ENCODE results near the gene GALNS. TPM values are rescaled to one million over a fixed set of nuclear protein-coding genes. Genes with fewer than 3 reads are reported as not detected.

Gene GALNS
- total and polyA plus RNA-seq, 2 of the 13 experiments (the other 11 are each of a cell fraction or from before 2014, with no cell fraction given), result 9.2 to 9.8 TPM

GRCh38 chr16:88785106-88785924, 71.4 kb downstream of the GALNS start, which contains the start of gene PIEZO1 (continued):
- TF ChIP-seq, protein P1, sequence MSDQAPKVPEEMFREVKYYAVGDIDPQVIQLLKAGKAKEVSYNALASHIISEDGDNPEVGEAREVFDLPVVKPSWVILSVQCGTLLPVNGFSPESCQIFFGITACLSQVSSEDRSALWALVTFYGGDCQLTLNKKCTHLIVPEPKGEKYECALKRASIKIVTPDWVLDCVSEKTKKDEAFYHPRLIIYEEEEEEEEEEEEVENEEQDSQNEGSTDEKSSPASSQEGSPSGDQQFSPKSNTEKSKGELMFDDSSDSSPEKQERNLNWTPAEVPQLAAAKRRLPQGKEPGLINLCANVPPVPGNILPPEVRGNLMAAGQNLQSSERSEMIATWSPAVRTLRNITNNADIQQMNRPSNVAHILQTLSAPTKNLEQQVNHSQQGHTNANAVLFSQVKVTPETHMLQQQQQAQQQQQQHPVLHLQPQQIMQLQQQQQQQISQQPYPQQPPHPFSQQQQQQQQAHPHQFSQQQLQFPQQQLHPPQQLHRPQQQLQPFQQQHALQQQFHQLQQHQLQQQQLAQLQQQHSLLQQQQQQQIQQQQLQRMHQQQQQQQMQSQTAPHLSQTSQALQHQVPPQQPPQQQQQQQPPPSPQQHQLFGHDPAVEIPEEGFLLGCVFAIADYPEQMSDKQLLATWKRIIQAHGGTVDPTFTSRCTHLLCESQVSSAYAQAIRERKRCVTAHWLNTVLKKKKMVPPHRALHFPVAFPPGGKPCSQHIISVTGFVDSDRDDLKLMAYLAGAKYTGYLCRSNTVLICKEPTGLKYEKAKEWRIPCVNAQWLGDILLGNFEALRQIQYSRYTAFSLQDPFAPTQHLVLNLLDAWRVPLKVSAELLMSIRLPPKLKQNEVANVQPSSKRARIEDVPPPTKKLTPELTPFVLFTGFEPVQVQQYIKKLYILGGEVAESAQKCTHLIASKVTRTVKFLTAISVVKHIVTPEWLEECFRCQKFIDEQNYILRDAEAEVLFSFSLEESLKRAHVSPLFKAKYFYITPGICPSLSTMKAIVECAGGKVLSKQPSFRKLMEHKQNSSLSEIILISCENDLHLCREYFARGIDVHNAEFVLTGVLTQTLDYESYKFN (CRISPR knock-in tag; conservative IDR thresholded peaks at IDR 0.05), result peak; percentile 49; the same call in 1 of the 2 replicates
- peak; percentile 24; the same call in 1 of the 2 replicates for TF ChIP-seq HNF4G (IDR thresholded peaks at IDR 0.05; ENCODE audit: borderline replicate concordance, low read depth, low read length)
- peak; percentile 54; the same call in 1 of the 2 replicates for TF ChIP-seq HNF4G (CRISPR knock-in tag; IDR thresholded peaks at IDR 0.05; ENCODE audit: borderline replicate concordance, low read depth)
- TF ChIP-seq BCL6 (CRISPR knock-in tag; IDR thresholded peaks at IDR 0.05), result peak; percentile 21; the same call in 1 of the 2 replicates
- TF ChIP-seq ZNF879 (CRISPR knock-in tag; IDR thresholded peaks at IDR 0.05), result no peak
- no peak for TF ChIP-seq ELK4 (CRISPR knock-in tag; IDR thresholded peaks at IDR 0.05; ENCODE audit: borderline replicate concordance)
- peak; percentile 25; the same call in 1 of the 2 replicates for TF ChIP-seq FOSL2 (CRISPR knock-in tag; IDR thresholded peaks at IDR 0.05)
- no peak; the same call in 1 of the 2 replicates for TF ChIP-seq TMF1 (CRISPR knock-in tag; IDR thresholded peaks at IDR 0.05; ENCODE audit: low read depth)
- TF ChIP-seq, protein P2, sequence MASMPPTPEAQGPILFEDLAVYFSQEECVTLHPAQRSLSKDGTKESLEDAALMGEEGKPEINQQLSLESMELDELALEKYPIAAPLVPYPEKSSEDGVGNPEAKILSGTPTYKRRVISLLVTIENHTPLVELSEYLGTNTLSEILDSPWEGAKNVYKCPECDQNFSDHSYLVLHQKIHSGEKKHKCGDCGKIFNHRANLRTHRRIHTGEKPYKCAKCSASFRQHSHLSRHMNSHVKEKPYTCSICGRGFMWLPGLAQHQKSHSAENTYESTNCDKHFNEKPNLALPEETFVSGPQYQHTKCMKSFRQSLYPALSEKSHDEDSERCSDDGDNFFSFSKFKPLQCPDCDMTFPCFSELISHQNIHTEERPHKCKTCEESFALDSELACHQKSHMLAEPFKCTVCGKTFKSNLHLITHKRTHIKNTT (CRISPR knock-in tag; IDR thresholded peaks at IDR 0.05), result no peak
- TF ChIP-seq MEIS2 (CRISPR knock-in tag; IDR thresholded peaks at IDR 0.05), result peak; percentile 61
- TF ChIP-seq MATR3 (CRISPR knock-in tag; IDR thresholded peaks at IDR 0.05), result 0 out of 2 replicates have a peak, but pooled peaks have one; percentile 86
- TF ChIP-seq ZNF382 (CRISPR knock-in tag; IDR thresholded peaks at IDR 0.05; ENCODE audit: borderline replicate concordance), result no peak
- no peak for TF ChIP-seq RCOR2 (CRISPR knock-in tag; IDR thresholded peaks at IDR 0.05)
- TF ChIP-seq SOX5 (CRISPR knock-in tag; IDR thresholded peaks at IDR 0.05; ENCODE audit: borderline replicate concordance), result no peak
- TF ChIP-seq GABPB1 (CRISPR knock-in tag; IDR thresholded peaks at IDR 0.05), result peak; percentile 63; the same call in 1 of the 2 replicates
- peak; percentile 46; the same call in 1 of the 2 replicates for TF ChIP-seq RARA (CRISPR knock-in tag; IDR thresholded peaks at IDR 0.05)
- TF ChIP-seq ZBTB38 (CRISPR knock-in tag; IDR thresholded peaks at IDR 0.05), result peak; percentile 94
- peak; percentile 48; the same call in 1 of the 2 replicates for TF ChIP-seq PPARG (CRISPR knock-in tag; conservative IDR thresholded peaks at IDR 0.05)
- TF ChIP-seq NRL (CRISPR knock-in tag; IDR thresholded peaks at IDR 0.05; ENCODE audit: borderline replicate concordance), result peak; percentile 83
- TF ChIP-seq ZNF143 (CRISPR knock-in tag; IDR thresholded peaks at IDR 0.05), result 0 out of 2 replicates have a peak, but pooled peaks have one; percentile 44
- peak; percentile 68 for TF ChIP-seq ETS1 (CRISPR knock-in tag; IDR thresholded peaks at IDR 0.05)
- TF ChIP-seq SALL1 (CRISPR knock-in tag; IDR thresholded peaks at IDR 0.05), result peak; percentile 92
